Ascending aorta (tissue), 2 donors: ENCODE results near the gene RPL22. TPM values are rescaled to one million over a fixed set of nuclear protein-coding genes. Genes with fewer than 3 reads are reported as not detected.

ENCODE experiments used
- DNase-seq, 2 donors: peaks; one replicate each; pipeline ENCODE4 v3.0.0-alpha.2; 2019; ENCODE audit warnings: low spot score in 2 of 2
- H3K27ac ChIP-seq, 2 donors: fragments of 200-600 bp; sonication (generic); one replicate each; pipeline ENCODE4 v1.5.1; 2016 to 2017; ENCODE audit warnings: mild to moderate bottlenecking in 1 of 2
- H3K27me3 ChIP-seq: fragments of 200-600 bp; sonication (generic); one replicate; pipeline ENCODE4 v1.5.1; 2017
- H3K36me3 ChIP-seq, 2 donors: fragments of 200-600 bp; sonication (generic); one replicate each; pipeline ENCODE4 v1.5.1; 2016
- H3K4me1 ChIP-seq, 2 donors: fragments of 200-600 bp; sonication (generic); one replicate each; pipeline ENCODE4 v1.5.1; 2016 to 2017; ENCODE audit warnings: mild to moderate bottlenecking in 1 of 2
- H3K4me3 ChIP-seq, 2 donors: fragments of 200-600 bp; sonication (generic); one replicate each; pipeline ENCODE4 v1.5.1; 2016 to 2017; ENCODE audit warnings: mild to moderate bottlenecking in 1 of 2
- H3K9me3 ChIP-seq, 2 donors: fragments of 200-600 bp; sonication (generic); one replicate each; pipeline ENCODE4 v1.5.1; 2016
- CTCF ChIP-seq, 3 experiments: fragments of 200-600 bp in 2 of 3; fragments of 450-650 bp in 1 of 3; sonication (generic) in 2 of 3; IDR thresholded peaks; one replicate each; pipeline ENCODE4 v1.5.1; 2016 to 2019; ENCODE audit warnings: antibody characterized with exemption in 3 of 3, mild to moderate bottlenecking in 1 of 3, moderate library complexity in 1 of 3
- intact Hi-C: fragments of 100-400 bp; cut with DNase I; formaldehyde crosslinking; loops from one replicate; pipeline ENCODE4 v1.15.1; 2023
- total RNA-seq: library from RNA; depleted of rRNA; stranded (reverse); fragments of >200 nt; gene quantifications from one replicate; pipeline ENCODE4 v1.1.0, GENCODE V29; 2016

RPL22 gene
- total RNA-seq, 1 donor from 2014 or later = 88.8 TPM

DNA sequence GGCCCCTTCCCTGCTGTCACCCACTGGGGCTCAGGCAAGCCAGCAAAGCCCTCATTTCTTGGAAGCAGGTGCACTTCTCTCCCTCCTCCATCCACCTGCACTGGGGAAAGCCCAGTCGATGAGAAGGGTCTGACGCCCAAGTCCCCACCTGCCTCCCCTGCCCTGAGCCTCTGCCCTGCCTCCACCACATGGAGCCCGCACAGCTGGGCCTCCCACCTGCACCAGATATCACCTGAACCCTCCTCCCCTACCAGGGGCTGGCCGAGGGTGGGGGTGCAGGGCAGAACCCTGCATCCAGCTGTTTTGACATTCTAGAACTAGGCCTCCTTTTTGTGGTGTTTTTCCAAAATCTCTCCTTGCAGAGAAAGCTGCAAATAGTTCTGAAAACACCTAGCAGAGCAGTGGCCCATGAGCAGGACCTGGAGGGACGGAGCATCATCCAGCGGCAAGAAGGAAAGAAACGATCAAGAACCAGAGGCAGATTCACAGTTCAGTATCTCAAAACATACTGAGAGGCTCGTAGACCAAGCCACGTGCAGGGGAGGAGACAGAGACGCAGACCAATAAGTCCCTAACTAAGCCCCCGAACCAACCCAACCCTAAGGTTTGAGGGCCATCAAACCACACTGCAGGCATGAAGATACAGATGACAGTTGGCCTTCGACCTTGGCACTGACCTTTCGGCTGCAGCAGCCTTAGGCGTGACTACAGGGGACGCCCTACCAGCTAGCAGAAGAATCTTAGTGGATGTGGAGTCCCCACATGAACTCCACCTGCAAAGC is 36.0 kb downstream of the RPL22 start:
- H3K36me3 ChIP-seq = no peaks in the 10 kb centered on the region
- no peaks in the 10 kb centered on the region for H3K9me3 ChIP-seq
- no peak for TF ChIP-seq CTCF (IDR thresholded peaks at IDR 0.05)
- intact Hi-C loops = no loop called here
- H3K27ac ChIP-seq = no peak overlapping the region
- H3K4me1 ChIP-seq = no peaks in the 10 kb centered on the region
- no peaks in the 10 kb centered on the region for H3K27me3 ChIP-seq
- DNase-seq = no peak
- no peak overlapping the region for H3K4me3 ChIP-seq

- Histone ChIP-seq H3K9me3 (no peaks in the 10 kb centered on the region), H3K4me3 (no peak overlapping the region), H3K27me3 (no peaks in the 10 kb centered on the region), H3K36me3 (no peaks in the 10 kb centered on the region), H3K4me1 (no peaks in the 10 kb centered on the region), H3K27ac (no peak overlapping the region)
- no peak for TF ChIP-seq CTCF (IDR thresholded peaks at IDR 0.05)
- DNase-seq = no peak
- intact Hi-C loops = no loop called here
Observed at GRCh38 chr1:6162773-6163172, 36.6 kb downstream of the RPL22 start.

- Histone ChIP-seq H3K27me3 (no peaks in the 10 kb centered on the region), H3K4me1 (no peaks in the 10 kb centered on the region), H3K27ac (no peak overlapping the region), H3K4me3 (no peak overlapping the region), H3K36me3 (no peaks in the 10 kb centered on the region), H3K9me3 (no peaks in the 10 kb centered on the region)
- no peak for DNase-seq
- intact Hi-C loops = no loop called here
- TF ChIP-seq CTCF (IDR thresholded peaks at IDR 0.05) = no peak
Observed at GRCh38 chr1:6162341-6162740, 37.1 kb downstream of the RPL22 start.

DNA sequence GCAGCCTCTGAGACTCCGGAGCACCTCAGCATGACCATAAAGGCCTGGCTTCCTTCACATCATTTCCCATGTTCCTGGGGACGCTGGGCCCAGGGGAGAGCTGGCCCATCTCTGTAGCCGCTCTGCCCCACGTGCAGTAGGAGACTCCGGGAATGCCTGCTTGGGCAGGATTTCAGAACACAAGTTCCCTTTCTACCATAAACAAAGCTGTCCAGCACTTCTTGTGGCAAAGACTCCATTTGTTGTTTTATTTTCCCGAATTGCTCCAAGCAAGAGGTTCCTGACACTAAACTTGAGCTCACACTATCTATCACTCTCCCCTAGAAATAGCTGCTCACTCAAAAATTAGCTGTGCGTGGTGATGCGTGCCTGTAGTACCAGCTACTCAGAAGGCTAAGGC is 41.2 kb downstream of the RPL22 start:
- no peaks in the 10 kb centered on the region for H3K27me3 ChIP-seq
- H3K4me3 ChIP-seq = no peak overlapping the region
- no peaks in the 10 kb centered on the region for H3K4me1 ChIP-seq
- DNase-seq = no peak
- intact Hi-C loops = no loop called here
- TF ChIP-seq CTCF (IDR thresholded peaks at IDR 0.05) = no peak
- no peaks in the 10 kb centered on the region for H3K36me3 ChIP-seq
- H3K27ac ChIP-seq = no peak overlapping the region
- no peaks in the 10 kb centered on the region for H3K9me3 ChIP-seq

GRCh38 chr1:6157528-6158174 is 41.7 kb downstream of the RPL22 start:
- Histone ChIP-seq H3K36me3 (no peaks in the 10 kb centered on the region), H3K4me1 (no peaks in the 10 kb centered on the region), H3K27me3 (no peaks in the 10 kb centered on the region), H3K9me3 (no peaks in the 10 kb centered on the region), H3K4me3 (no peak overlapping the region), H3K27ac (no peak overlapping the region)
- intact Hi-C loops = no loop called here
- no peak for DNase-seq
- TF ChIP-seq CTCF (IDR thresholded peaks at IDR 0.05) = no peak
